Keratinocyte (primary cell): ENCODE measurements around the gene GALNT13. TPM values are rescaled to one million over a fixed set of nuclear protein-coding genes. Genes with fewer than 3 reads are reported as not detected.

ENCODE experiments used
- DNase-seq: peaks from one replicate; pipeline ENCODE4 v3.0.0-alpha.2; 2011; ENCODE audit warnings: low read depth, missing footprints, low spot score
- FAIRE-seq: peaks from 2 replicates; lab custom pipeline; 2011; peaks lifted over from hg19 to GRCh38; lab: Jason Lieb, UNC
- H2AFZ ChIP-seq: 2 replicates; pipeline ENCODE4 v1.6.0; 2012; ENCODE audit warnings: low read length, control low read depth, inconsistent platforms; ENCODE audit not compliant: control insufficient read depth
- H3K27ac ChIP-seq: 2 replicates; pipeline ENCODE4 v1.5.1; 2011; ENCODE audit warnings: low read length; ENCODE audit not compliant: control insufficient read depth, insufficient read depth
- H3K27me3 ChIP-seq: 3 replicates; pipeline ENCODE4 v1.6.0; 2011; ENCODE audit warnings: low read length; ENCODE audit not compliant: control insufficient read depth, insufficient read depth; ENCODE audit errors: extremely low read depth
- H3K36me3 ChIP-seq, 2 experiments: 2 replicates in 1 of 2; 3 replicates in 1 of 2; pipeline ENCODE4 v1.5.1; 2011; ENCODE audit warnings: low read length in 2 of 2, mild to moderate bottlenecking in 1 of 2; ENCODE audit not compliant: control insufficient read depth in 2 of 2, insufficient read depth in 2 of 2; ENCODE audit errors: extremely low read depth in 1 of 2
- H3K4me1 ChIP-seq: 3 replicates; pipeline ENCODE4 v1.5.1; 2011; ENCODE audit warnings: low read length; ENCODE audit not compliant: control insufficient read depth, insufficient read depth; ENCODE audit errors: extremely low read depth
- H3K4me2 ChIP-seq: 3 replicates; pipeline ENCODE4 v1.6.0; 2011; ENCODE audit warnings: low read depth, low read length; ENCODE audit not compliant: control insufficient read depth, insufficient read depth; ENCODE audit errors: extremely low read depth
- H3K4me3 ChIP-seq, 3 experiments: fragments of 200-600 bp in 1 of 3; sonication (generic) in 1 of 3; 2 replicates in 2 of 3; 3 replicates in 1 of 3; pipeline ENCODE4 v1.5.1; 2011 to 2016; ENCODE audit warnings: low read length in 3 of 3, mild to moderate bottlenecking in 3 of 3, control low read depth in 2 of 3, inconsistent platforms in 1 of 3, low read depth in 1 of 3, mixed read lengths in 1 of 3, mixed run types in 1 of 3, moderate library complexity in 1 of 3; ENCODE audit not compliant: control insufficient read depth in 2 of 3, insufficient read depth in 2 of 3; ENCODE audit errors: extremely low read depth in 1 of 3
- H3K79me2 ChIP-seq: 2 replicates; pipeline ENCODE4 v1.6.0; 2012; ENCODE audit warnings: low read length; ENCODE audit not compliant: control insufficient read depth, insufficient read depth
- H3K9ac ChIP-seq: 3 replicates; pipeline ENCODE4 v1.6.0; 2011; ENCODE audit warnings: low read length; ENCODE audit not compliant: control insufficient read depth, insufficient read depth; ENCODE audit errors: extremely low read depth
- H3K9me1 ChIP-seq: 3 replicates; pipeline ENCODE4 v1.6.0; 2011; ENCODE audit warnings: low read length; ENCODE audit not compliant: control insufficient read depth, insufficient read depth; ENCODE audit errors: extremely low read depth
- H3K9me3 ChIP-seq: 2 replicates; pipeline ENCODE4 v1.5.1; 2012; ENCODE audit warnings: low read depth, low read length; ENCODE audit not compliant: control insufficient read depth
- H4K20me1 ChIP-seq: 3 replicates; pipeline ENCODE4 v1.6.0; 2011; ENCODE audit warnings: low read length; ENCODE audit not compliant: control insufficient read depth, insufficient read depth; ENCODE audit errors: extremely low read depth
- CTCF ChIP-seq, 3 experiments: IDR thresholded peaks in 1 of 3; conservative IDR thresholded peaks in 1 of 3; optimal IDR thresholded peaks in 1 of 3; 2 replicates in 2 of 3; 3 replicates in 1 of 3; pipeline versions ENCODE3 to v1.5.1; 2011; ENCODE audit warnings: low read length in 3 of 3, mild to moderate bottlenecking in 3 of 3, moderate library complexity in 2 of 3, control low read depth in 1 of 3, inconsistent platforms in 1 of 3; ENCODE audit not compliant: insufficient read depth in 2 of 3; ENCODE audit errors: extremely low read depth in 1 of 3
- EZH2 ChIP-seq: IDR thresholded peaks from one replicate; pipeline ENCODE4 v1.6.1; 2012; ENCODE audit warnings: inconsistent platforms, mild to moderate bottlenecking, low read length, moderate library complexity
- dilution Hi-C: fragments of 300-500 bp; cut with MboI; formaldehyde crosslinking; loops from one replicate; pipeline ENCODE4 v1.7.0; 2020; ENCODE audit warnings: low sequenced_read_pairs; ENCODE audit not compliant: extremely low pct_ligation_motif_present
- polyA plus RNA-seq, 5 experiments: library from polyadenylated mRNA; depleted of rRNA in 3 of 5; stranded (reverse) in 3 of 5; stranded (forward) in 1 of 5; unstranded in 1 of 5; fragments of >200 nt; gene quantifications; 1 replicate in 1 of 5; 2 replicates in 3 of 5; 3 replicates in 1 of 5; pipeline versions ENCODE4 v1.2.1 to v1.2.3, GENCODE V29; 2011 to 2012; ENCODE audit warnings: missing spikeins in 2 of 5, low read depth in 1 of 5, low replicate concordance in 1 of 5

The GALNT13 gene
- polyA plus RNA-seq, 1 donor (not counting 4 experiments of a cell fraction or from before 2014, with no cell fraction given), result not detected

- no peak overlapping the region for H3K27ac ChIP-seq
- no peak overlapping the region for H3K9ac ChIP-seq
- FAIRE-seq, result no peak
Measured at GRCh38 chr2:153866595-153866994, 5.1 kb upstream of the GALNT13 start.

GRCh38 chr2:153870308-153870707 is 1.4 kb upstream of the GALNT13 start:
- Histone ChIP-seq H3K79me2 (no peaks in the 10 kb centered on the region), H3K4me3 (no peak overlapping the region), H3K9ac (no peak overlapping the region), H3K27ac (no peak overlapping the region), H3K36me3 (no peaks in the 10 kb centered on the region), H3K4me1 (no peaks in the 10 kb centered on the region), H2AFZ (no peak overlapping the region), H3K9me3 (no peaks in the 10 kb centered on the region), H4K20me1 (no peaks in the 10 kb centered on the region), H3K4me2 (no peak overlapping the region), H3K9me1 (no peaks in the 10 kb centered on the region), H3K27me3 (peaks cover 39% of the 10 kb centered on the region)
- TF ChIP-seq EZH2 (no peak), CTCF (optimal IDR thresholded peaks at IDR 0.05 in 1 of 3, IDR thresholded peaks at IDR 0.05 in 1 of 3, conservative IDR thresholded peaks at IDR 0.05 in 1 of 3; ENCODE audit: extremely low read depth in 1 of 3, insufficient read depth in 2 of 3, low read length in 3 of 3) (peak in 2 of 3 experiments; percentile 8 to 9)
- dilution Hi-C loops, result no loop called here
- no peak for FAIRE-seq
- no peak for DNase-seq

More at GRCh38 chr2:153866595-153866994, 5.1 kb upstream of the GALNT13 start:
- TF ChIP-seq EZH2 (no peak), CTCF (optimal IDR thresholded peaks at IDR 0.05 in 1 of 3, IDR thresholded peaks at IDR 0.05 in 1 of 3, conservative IDR thresholded peaks at IDR 0.05 in 1 of 3; ENCODE audit: extremely low read depth in 1 of 3, insufficient read depth in 2 of 3, low read length in 3 of 3) (no peak)
- H3K27me3 ChIP-seq, result peaks cover 13% of the 10 kb centered on the region
- no peak overlapping the region for H2AFZ ChIP-seq
- no peak for DNase-seq
- H3K4me2 ChIP-seq, result no peak overlapping the region
- H3K4me3 ChIP-seq, result no peak overlapping the region
- H3K36me3 ChIP-seq, result no peaks in the 10 kb centered on the region
- H3K79me2 ChIP-seq, result no peaks in the 10 kb centered on the region
- no peaks in the 10 kb centered on the region for H3K9me3 ChIP-seq
- no peaks in the 10 kb centered on the region for H3K9me1 ChIP-seq
- dilution Hi-C loops, result no loop called here
- H4K20me1 ChIP-seq, result no peaks in the 10 kb centered on the region
- H3K4me1 ChIP-seq, result no peaks in the 10 kb centered on the region
